ENCODE data around the gene RNU6-9.

DNA sequence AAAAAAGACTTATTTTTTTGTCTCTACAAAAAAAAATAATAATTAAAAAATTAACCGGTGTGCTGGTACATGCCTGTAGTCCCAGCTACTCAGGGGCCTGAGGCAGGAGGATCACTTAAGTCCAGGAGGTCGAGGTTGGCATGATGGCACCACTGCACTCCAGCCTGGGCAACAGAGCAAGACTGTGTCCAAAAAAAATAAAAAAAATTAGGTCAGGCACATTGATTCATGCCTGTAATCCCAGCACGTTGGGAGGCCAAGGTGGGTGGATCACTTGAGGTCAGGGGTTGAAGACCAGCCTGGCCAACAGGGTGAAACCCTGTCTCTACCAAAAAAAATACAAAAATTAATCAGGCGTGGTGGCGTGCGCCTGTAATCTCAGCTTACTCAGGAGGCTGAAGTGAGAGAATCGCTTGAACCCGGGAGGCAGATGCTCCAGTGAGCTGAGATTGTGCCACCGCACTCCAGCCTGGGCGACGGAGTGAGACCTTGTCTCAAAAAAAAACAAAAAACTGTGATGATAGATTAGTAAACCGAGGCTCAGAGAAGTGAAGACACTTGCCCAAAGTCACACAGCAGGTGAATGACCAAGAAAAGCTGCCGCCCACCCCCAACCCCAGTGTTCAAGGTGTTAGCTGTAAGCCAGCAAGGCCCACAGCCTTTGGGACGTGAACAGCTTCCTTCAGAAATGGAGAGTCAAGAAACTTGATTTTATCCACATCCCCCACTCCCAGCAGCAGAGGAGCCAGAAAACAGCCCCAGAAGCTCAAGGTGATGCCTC lies 9.4 kb downstream of the RNU6-9 start:
- TF ChIP-seq, protein P1, sequence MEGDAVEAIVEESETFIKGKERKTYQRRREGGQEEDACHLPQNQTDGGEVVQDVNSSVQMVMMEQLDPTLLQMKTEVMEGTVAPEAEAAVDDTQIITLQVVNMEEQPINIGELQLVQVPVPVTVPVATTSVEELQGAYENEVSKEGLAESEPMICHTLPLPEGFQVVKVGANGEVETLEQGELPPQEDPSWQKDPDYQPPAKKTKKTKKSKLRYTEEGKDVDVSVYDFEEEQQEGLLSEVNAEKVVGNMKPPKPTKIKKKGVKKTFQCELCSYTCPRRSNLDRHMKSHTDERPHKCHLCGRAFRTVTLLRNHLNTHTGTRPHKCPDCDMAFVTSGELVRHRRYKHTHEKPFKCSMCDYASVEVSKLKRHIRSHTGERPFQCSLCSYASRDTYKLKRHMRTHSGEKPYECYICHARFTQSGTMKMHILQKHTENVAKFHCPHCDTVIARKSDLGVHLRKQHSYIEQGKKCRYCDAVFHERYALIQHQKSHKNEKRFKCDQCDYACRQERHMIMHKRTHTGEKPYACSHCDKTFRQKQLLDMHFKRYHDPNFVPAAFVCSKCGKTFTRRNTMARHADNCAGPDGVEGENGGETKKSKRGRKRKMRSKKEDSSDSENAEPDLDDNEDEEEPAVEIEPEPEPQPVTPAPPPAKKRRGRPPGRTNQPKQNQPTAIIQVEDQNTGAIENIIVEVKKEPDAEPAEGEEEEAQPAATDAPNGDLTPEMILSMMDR (IDR thresholded peaks at IDR 0.05) = no peak
- no peak for TF ChIP-seq EZH2 (IDR thresholded peaks at IDR 0.05)
